Epidermal melanocyte (primary cell): Measurements from ENCODE around the gene CDC42BPB.

Experiments used
- DNase-seq: peaks from one replicate; pipeline ENCODE4 v3.0.0; 2011; ENCODE audit warnings: low spot score; ENCODE audit not compliant: insufficient read length

Gene CDC42BPB

GRCh38 chr14:102966681-102967505, 90.5 kb downstream of the CDC42BPB start:
- peak; percentile 76 for DNase-seq

- no peak for DNase-seq
These were observed 91.2 kb downstream of the CDC42BPB start for GRCh38 chr14:102965971-102966655.

- no peak for DNase-seq
These were observed 92.1 kb downstream of the CDC42BPB start for GRCh38 chr14:102965282-102965681.

GRCh38 chr14:102964152-102964730, 93.1 kb downstream of the CDC42BPB start:
- DNase-seq = no peak

- DNase-seq = no peak
These were observed 95.2 kb downstream of the CDC42BPB start for GRCh38 chr14:102962111-102962627.

- no peak for DNase-seq
These were observed 98.9 kb downstream of the CDC42BPB start for GRCh38 chr14:102958461-102958860.

GRCh38 chr14:102957222-102957621, 100.1 kb downstream of the CDC42BPB start:
- DNase-seq = no peak

- no peak for DNase-seq
These were observed 101.5 kb downstream of the CDC42BPB start for GRCh38 chr14:102955636-102956408.

- no peak for DNase-seq
These were observed 103.1 kb downstream of the CDC42BPB start for GRCh38 chr14:102954081-102954789.

- no peak for DNase-seq
These were observed 104.2 kb downstream of the CDC42BPB start for GRCh38 chr14:102953100-102953499.

- no peak for DNase-seq
These were observed 105.1 kb downstream of the CDC42BPB start for GRCh38 chr14:102952276-102952675.

GRCh38 chr14:102951799-102952198, 105.5 kb downstream of the CDC42BPB start:
- no peak for DNase-seq

- peak; percentile 69 for DNase-seq
These were observed 106.3 kb downstream of the CDC42BPB start for GRCh38 chr14:102951034-102951433.

- no peak for DNase-seq
These were observed 107.4 kb downstream of the CDC42BPB start for GRCh38 chr14:102949801-102950451.

GRCh38 chr14:102949062-102949800, 108.1 kb downstream of the CDC42BPB start:
- DNase-seq = peak; percentile 63

- no peak for DNase-seq
These were observed 108.7 kb downstream of the CDC42BPB start for GRCh38 chr14:102948698-102949061.

GRCh38 chr14:102947321-102948103, 109.8 kb downstream of the CDC42BPB start:
- no peak for DNase-seq

- no peak for DNase-seq
These were observed 111.8 kb downstream of the CDC42BPB start for GRCh38 chr14:102945346-102946130.
